ENCODE measurements around the gene PISD. TPM values are rescaled to one million over a fixed set of nuclear protein-coding genes. Genes with fewer than 3 reads are reported as not detected.
A peak's percentile ranks its signal among the peaks of the same experiment; 100 is the strongest.
"Not testable (repeated sequence)": the region's sequence is repeated elsewhere in the genome, so short reads cannot be mapped to it uniquely, and the experiment has no call there.

Gene PISD
- 10 to 100 TPM; 31.3 to 43.2 (median 33.1) TPM for polyA plus RNA-seq (ENCODE audit: insufficient read length in 3 of 3)
- long read RNA-seq, donor 1, transcript PISD-209 (8 exons, 1,963 nt): major isoform, 5 of 5 reads
- long read RNA-seq, donor 1, partial matches to known transcripts: 0 of 5 reads
- long read RNA-seq, donor 1, other reads (novel, unspliced or antisense): 0 of 5 reads
- long read RNA-seq, donor 2, partial matches to known transcripts: 0 of 4 reads
- long read RNA-seq, donor 2, other reads (novel, unspliced or antisense): 0 of 4 reads
- long read RNA-seq, donor 3, transcript PISD-209 (8 exons, 1,963 nt): major isoform, 10 of 16 reads
- long read RNA-seq, donor 3, partial matches to known transcripts: 6 of 16 reads
- long read RNA-seq, donor 3, other reads (novel, unspliced or antisense): 0 of 16 reads
- long read RNA-seq, donor 4, transcript PISD-209 (8 exons, 1,963 nt): major isoform, 5 of 6 reads
- long read RNA-seq, donor 4, partial matches to known transcripts: 0 of 6 reads
- long read RNA-seq, donor 4, other reads (novel, unspliced or antisense): 0 of 6 reads
- long read RNA-seq, donor 5, transcript PISD-209 (8 exons, 1,963 nt): major isoform, 8 of 12 reads
- long read RNA-seq, donor 5, partial matches to known transcripts: 0 of 12 reads
- long read RNA-seq, donor 5, other reads (novel, unspliced or antisense): 0 of 12 reads
- long read RNA-seq, donor 6, partial matches to known transcripts: 0 of 3 reads
- long read RNA-seq, donor 6, other reads (novel, unspliced or antisense): 0 of 3 reads
- long read RNA-seq, donor 7, transcript PISD-209 (8 exons, 1,963 nt): major isoform, 6 of 6 reads
- long read RNA-seq, donor 7, partial matches to known transcripts: 0 of 6 reads
- long read RNA-seq, donor 7, other reads (novel, unspliced or antisense): 0 of 6 reads
- long read RNA-seq, donor 8, partial matches to known transcripts: 0 of 6 reads
- long read RNA-seq, donor 8, other reads (novel, unspliced or antisense): 0 of 6 reads
- long read RNA-seq, donor 9, partial matches to known transcripts: 0 of 3 reads
- long read RNA-seq, donor 9, other reads (novel, unspliced or antisense): 0 of 3 reads
- long read RNA-seq, donor 10, transcript PISD-209 (8 exons, 1,963 nt): major isoform, 6 of 6 reads
- long read RNA-seq, donor 10, partial matches to known transcripts: 0 of 6 reads
- long read RNA-seq, donor 10, other reads (novel, unspliced or antisense): 0 of 6 reads
- long read RNA-seq, donor 11, transcript PISD-209 (8 exons, 1,963 nt): major isoform, 5 of 7 reads
- long read RNA-seq, donor 11, partial matches to known transcripts: 0 of 7 reads
- long read RNA-seq, donor 11, other reads (novel, unspliced or antisense): 0 of 7 reads
- long read RNA-seq, donor 12, partial matches to known transcripts: 0 of 2 reads
- long read RNA-seq, donor 12, other reads (novel, unspliced or antisense): 0 of 2 reads
- long read RNA-seq, donor 13, transcript PISD-209 (8 exons, 1,963 nt): major isoform, 10 of 17 reads
- long read RNA-seq, donor 13, partial matches to known transcripts: 6 of 17 reads
- long read RNA-seq, donor 13, other reads (novel, unspliced or antisense): 0 of 17 reads
- long read RNA-seq, donor 14, transcript PISD-209 (8 exons, 1,963 nt): major isoform, 7 of 8 reads
- long read RNA-seq, donor 14, partial matches to known transcripts: 0 of 8 reads
- long read RNA-seq, donor 14, other reads (novel, unspliced or antisense): 0 of 8 reads
- long read RNA-seq, donor 15, partial matches to known transcripts: 0 of 2 reads
- long read RNA-seq, donor 15, other reads (novel, unspliced or antisense): 0 of 2 reads
- long read RNA-seq, donor 16, transcript PISD-209 (8 exons, 1,963 nt): major isoform, 14 of 17 reads
- long read RNA-seq, donor 16, partial matches to known transcripts: 0 of 17 reads
- long read RNA-seq, donor 16, other reads (novel, unspliced or antisense): 0 of 17 reads

DNA sequence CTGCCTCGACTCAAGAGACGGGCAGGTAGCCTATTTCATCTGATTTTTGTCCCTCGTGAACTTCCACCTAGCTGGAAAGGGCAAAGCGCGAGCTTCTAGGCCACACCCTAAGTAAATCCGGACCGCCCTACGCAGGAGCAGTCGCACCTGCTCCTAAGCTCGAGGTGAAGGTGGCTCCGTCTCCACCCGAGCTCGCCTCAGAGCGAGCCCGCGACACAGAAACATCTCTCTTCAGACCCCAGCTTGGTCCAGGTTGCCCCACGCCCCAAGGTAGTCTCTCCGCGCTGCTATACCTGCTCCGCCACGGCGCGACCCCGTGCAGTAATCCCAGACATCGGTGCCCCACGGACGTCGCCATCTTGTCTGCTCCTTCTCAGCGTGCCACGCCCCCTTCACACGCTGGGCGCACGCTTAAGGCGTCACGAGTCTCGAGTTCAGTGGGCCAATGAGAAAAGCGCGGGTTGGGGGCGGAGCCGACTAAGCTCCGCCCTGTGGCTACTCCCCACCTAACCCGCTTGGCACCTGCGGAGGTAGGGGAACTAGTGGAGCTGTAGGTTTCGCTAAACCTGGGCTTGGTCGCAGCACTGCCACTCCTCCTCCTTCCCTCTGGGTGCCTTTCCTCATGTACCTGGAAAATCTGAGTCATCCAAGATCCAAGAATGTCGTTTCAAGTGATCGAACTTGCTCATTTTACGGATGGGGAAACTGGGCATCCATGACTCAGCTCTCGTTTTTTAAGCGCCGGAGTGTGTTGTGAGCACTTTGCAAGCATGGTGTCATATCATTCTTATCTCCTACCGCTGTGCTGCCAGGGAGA lies at the start of gene PISD:
Gene PISD (minus strand): TSS at position 365 of the 817 bp plus-strand sequence. CDS start 7 bp downstream, at position 358.
- DNase-seq (ENCODE audit: extremely low read depth in 1 of 11, low read depth in 9 of 11, low spot score in 4 of 11): peak; percentile 90 to 99 (median 93)

GRCh38 chr22:31711226-31711625 lies 49.2 kb upstream of the PISD start:
- not testable (repeated sequence) for DNase-seq (ENCODE audit: extremely low read depth in 1 of 11, low read depth in 9 of 11, low spot score in 4 of 11)

DNA sequence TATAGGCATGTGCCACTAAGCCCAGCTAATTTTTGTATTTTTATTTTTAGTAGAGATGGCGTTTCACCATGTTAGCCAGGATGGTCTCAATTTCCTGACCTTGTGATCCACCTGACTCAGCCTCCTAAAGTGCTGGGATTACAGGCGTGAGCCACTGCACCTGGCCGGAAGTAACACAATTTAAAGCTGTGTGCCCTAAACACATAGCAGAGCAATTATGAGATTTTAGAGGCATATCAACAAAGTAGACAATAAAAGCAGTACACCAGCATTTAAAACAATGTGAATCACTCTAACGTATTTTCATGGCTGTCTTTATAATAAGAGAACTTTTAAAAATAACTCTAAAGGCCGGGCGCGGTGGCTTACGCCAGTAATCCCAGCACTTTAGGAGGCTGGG lies 45.5 kb upstream of the PISD start:
- no peak for DNase-seq (ENCODE audit: extremely low read depth in 1 of 11, low read depth in 9 of 11, low spot score in 4 of 11)

- DNase-seq (ENCODE audit: extremely low read depth in 1 of 11, low read depth in 9 of 11, low spot score in 4 of 11): no peak
Measured at GRCh38 chr22:31695423-31695822, 33.4 kb upstream of the PISD start.

- DNase-seq (ENCODE audit: extremely low read depth in 1 of 11, low read depth in 9 of 11, low spot score in 4 of 11): not testable (repeated sequence)
Measured at GRCh38 chr22:31694046-31694445, 32.0 kb upstream of the PISD start.

DNA sequence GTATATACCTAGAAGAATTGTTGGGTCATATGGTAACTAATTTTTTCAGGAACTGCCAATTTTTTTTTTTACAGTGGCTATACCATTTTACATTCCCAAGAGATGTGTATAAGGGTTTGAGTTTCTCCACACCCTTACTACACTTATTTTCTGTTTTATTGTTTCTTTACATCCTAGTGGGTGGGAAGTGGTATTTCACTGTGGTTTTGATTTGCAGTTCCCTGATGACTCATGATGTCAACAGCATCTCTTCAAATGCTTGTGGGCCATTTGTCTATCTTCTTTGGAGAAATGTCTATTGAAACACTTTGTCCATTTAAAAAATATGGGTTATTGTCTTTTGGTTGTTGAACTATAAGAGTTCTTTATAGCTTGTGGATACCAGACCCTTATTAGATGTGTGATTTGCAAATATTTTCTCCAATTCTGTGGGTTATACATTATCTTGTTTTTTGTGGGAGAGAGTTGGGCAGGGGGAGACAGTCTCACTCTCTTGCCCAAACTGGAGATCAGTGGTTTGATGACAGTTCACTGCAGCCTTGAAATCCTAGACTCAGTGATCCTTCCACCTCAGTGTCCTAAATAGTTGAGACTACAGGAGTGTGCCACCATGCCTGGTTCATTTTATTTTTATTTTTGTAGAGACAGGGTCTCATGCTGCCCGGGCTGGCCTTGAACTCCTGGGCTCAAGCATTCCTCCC lies 30.3 kb upstream of the PISD start:
- DNase-seq (ENCODE audit: extremely low read depth in 1 of 11, low read depth in 9 of 11, low spot score in 4 of 11): no peak

DNA sequence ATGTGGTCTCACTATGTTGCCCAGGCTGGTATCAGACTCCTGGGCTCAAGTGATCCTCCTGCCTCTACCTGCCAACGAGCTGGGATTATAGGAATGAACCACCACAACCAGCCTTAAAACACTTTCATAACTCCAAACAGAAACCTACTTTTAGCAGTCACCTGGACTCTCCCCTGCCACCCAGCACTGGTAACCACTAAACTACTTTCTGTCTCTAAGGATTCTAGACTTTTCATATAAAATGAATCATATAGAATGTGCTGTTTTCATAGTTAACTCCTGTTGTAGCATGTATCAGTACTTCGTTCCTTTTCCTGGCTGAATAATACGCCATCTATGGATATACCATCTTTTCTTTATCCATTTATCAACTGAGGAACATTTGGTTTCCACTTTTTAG lies 29.4 kb upstream of the PISD start:
- DNase-seq (ENCODE audit: extremely low read depth in 1 of 11, low read depth in 9 of 11, low spot score in 4 of 11): no peak

- DNase-seq (ENCODE audit: extremely low read depth in 1 of 11, low read depth in 9 of 11, low spot score in 4 of 11): no peak
Measured at GRCh38 chr22:31683181-31684105, 21.4 kb upstream of the PISD start.

DNA sequence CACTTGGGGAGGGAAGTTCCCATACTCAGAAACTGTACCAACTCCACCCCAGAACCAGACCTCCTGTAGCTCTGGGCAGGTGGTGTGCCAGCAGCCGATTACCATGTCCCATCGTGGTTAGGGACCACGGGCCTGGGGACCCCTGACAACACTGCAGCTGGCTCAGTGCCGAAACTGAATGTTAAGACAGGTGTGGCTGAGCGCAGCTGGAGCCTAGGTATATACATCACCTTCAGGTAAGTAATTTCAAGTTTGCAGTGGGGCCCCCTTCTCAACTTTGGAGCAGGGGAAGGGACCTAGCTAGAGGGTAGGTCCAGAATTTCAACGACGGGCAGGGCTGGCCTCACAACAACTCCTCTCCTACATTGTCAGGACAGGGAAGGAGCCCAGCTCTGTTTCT lies 20.7 kb upstream of the PISD start:
- no peak for DNase-seq (ENCODE audit: extremely low read depth in 1 of 11, low read depth in 9 of 11, low spot score in 4 of 11)

GRCh38 chr22:31681349-31682345 lies 19.6 kb upstream of the PISD start:
- no peak for DNase-seq (ENCODE audit: extremely low read depth in 1 of 11, low read depth in 9 of 11, low spot score in 4 of 11)

DNA sequence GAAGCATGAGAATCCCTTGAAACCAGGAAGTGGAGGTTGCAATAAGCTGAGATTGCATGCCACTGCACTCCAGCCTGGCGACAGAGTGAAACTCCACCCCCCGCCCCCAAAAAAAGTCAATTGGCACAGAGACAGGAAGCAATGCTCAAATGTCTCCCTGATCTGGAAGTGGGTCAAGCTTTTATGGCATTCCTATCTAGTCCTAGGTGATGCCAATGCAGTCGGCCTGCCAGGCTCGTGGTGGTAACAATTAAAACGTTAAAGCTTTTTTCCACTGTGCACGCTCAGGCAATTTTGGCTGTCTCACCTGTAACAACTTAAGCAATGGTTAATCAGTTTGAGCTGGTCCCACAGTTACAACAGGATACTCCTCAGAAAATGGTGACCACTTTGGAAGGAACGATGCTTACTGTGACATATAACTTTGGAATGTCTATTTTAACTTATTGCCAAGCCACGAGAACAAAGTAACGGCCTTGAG lies 18.9 kb upstream of the PISD start:
- DNase-seq (ENCODE audit: extremely low read depth in 1 of 11, low read depth in 9 of 11, low spot score in 4 of 11): no peak

DNA sequence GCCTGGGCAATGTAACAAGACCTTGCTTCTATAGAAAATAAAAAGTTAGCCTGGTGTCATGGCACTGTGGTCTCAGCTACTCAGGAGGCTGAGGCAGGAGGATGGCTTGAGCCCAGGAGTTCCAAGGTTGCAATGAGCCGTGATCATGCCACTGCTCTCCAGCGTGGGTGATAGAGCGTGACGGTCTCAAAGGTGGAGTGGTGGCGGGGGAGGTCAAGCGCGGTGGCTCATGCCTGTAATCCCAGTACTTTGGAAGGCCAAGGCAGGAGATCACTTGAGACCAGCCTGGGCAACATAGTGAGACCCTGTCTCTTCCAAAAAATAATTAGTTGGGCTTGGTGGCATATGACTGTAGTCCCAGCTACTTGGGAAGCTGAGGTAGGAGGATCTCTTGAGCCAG lies 16.7 kb upstream of the PISD start:
- no peak for DNase-seq (ENCODE audit: extremely low read depth in 1 of 11, low read depth in 9 of 11, low spot score in 4 of 11)

- peak; percentile 44 to 85 (median 70) for DNase-seq (ENCODE audit: extremely low read depth in 1 of 11, low read depth in 9 of 11, low spot score in 4 of 11)
Measured at GRCh38 chr22:31676700-31677099, 14.7 kb upstream of the PISD start.

- DNase-seq (ENCODE audit: extremely low read depth in 1 of 11, low read depth in 9 of 11, low spot score in 4 of 11): not testable (repeated sequence)
Measured at GRCh38 chr22:31674219-31674618, 12.2 kb upstream of the PISD start.
